Measurements from ENCODE around the gene EDN2.

The EDN2 gene

GRCh38 chr1:41444246-41444645 is 40.2 kb downstream of the EDN2 start:
- in situ Hi-C loops (cut with HindIII; ENCODE audit: low sequenced_read_pairs): loop anchor here (25.0 kb wide), 1 partner anchor 407 kb away; no protein-coding TSS in a partner anchor

- in situ Hi-C loops (cut with HindIII; ENCODE audit: low sequenced_read_pairs): loop anchor here (25.0 kb wide), 1 partner anchor 405 kb away; no protein-coding TSS in a partner anchor
These were observed 41.7 kb downstream of the EDN2 start for GRCh38 chr1:41442697-41443251.

- in situ Hi-C loops (cut with HindIII; ENCODE audit: low sequenced_read_pairs): loop anchor here (25.0 kb wide), 1 partner anchor 403 kb away; no protein-coding TSS in a partner anchor
These were observed 44.0 kb downstream of the EDN2 start for GRCh38 chr1:41440321-41441085.

GRCh38 chr1:41439234-41439633 is 45.2 kb downstream of the EDN2 start:
- in situ Hi-C loops (cut with HindIII; ENCODE audit: low sequenced_read_pairs): loop anchor here (25.0 kb wide), 1 partner anchor 402 kb away; no protein-coding TSS in a partner anchor

GRCh38 chr1:41438711-41439110 is 45.8 kb downstream of the EDN2 start:
- in situ Hi-C loops (cut with HindIII; ENCODE audit: low sequenced_read_pairs): loop anchor here (25.0 kb wide), 1 partner anchor 401 kb away; no protein-coding TSS in a partner anchor

GRCh38 chr1:41437011-41437355 is 47.5 kb downstream of the EDN2 start:
- in situ Hi-C loops (cut with HindIII; ENCODE audit: low sequenced_read_pairs): loop anchor here (25.0 kb wide), 1 partner anchor 400 kb away; no protein-coding TSS in a partner anchor

GRCh38 chr1:41436281-41437010 is 48.0 kb downstream of the EDN2 start:
- in situ Hi-C loops (cut with HindIII; ENCODE audit: low sequenced_read_pairs): loop anchor here (25.0 kb wide), 1 partner anchor 399 kb away; no protein-coding TSS in a partner anchor

GRCh38 chr1:41435570-41436178 is 48.8 kb downstream of the EDN2 start:
- in situ Hi-C loops (cut with HindIII; ENCODE audit: low sequenced_read_pairs): loop anchor here (25.0 kb wide), 1 partner anchor 398 kb away; no protein-coding TSS in a partner anchor

- in situ Hi-C loops (cut with HindIII; ENCODE audit: low sequenced_read_pairs): loop anchor here (25.0 kb wide), 1 partner anchor 398 kb away; no protein-coding TSS in a partner anchor
These were observed 49.6 kb downstream of the EDN2 start for GRCh38 chr1:41434748-41435449.

GRCh38 chr1:41434306-41434705 is 50.2 kb downstream of the EDN2 start:
- in situ Hi-C loops (cut with HindIII; ENCODE audit: low sequenced_read_pairs): loop anchor here (25.0 kb wide), 1 partner anchor 397 kb away; no protein-coding TSS in a partner anchor

- in situ Hi-C loops (cut with HindIII; ENCODE audit: low sequenced_read_pairs): loop anchor here (25.0 kb wide), 1 partner anchor 396 kb away; no protein-coding TSS in a partner anchor
These were observed 51.0 kb downstream of the EDN2 start for GRCh38 chr1:41433501-41433900.

- in situ Hi-C loops (cut with HindIII; ENCODE audit: low sequenced_read_pairs): loop anchor here (25.0 kb wide), 1 partner anchor 395 kb away; no protein-coding TSS in a partner anchor
These were observed 51.8 kb downstream of the EDN2 start for GRCh38 chr1:41432481-41433280.

- in situ Hi-C loops (cut with HindIII; ENCODE audit: low sequenced_read_pairs): loop anchor here (25.0 kb wide), 1 partner anchor 394 kb away; no protein-coding TSS in a partner anchor
These were observed 52.8 kb downstream of the EDN2 start for GRCh38 chr1:41431490-41432350.

GRCh38 chr1:41430582-41430981 is 53.9 kb downstream of the EDN2 start:
- in situ Hi-C loops (cut with HindIII; ENCODE audit: low sequenced_read_pairs): loop anchor here (25.0 kb wide), 1 partner anchor 393 kb away; no protein-coding TSS in a partner anchor

GRCh38 chr1:41430069-41430468 is 54.4 kb downstream of the EDN2 start:
- in situ Hi-C loops (cut with HindIII; ENCODE audit: low sequenced_read_pairs): loop anchor here (25.0 kb wide), 1 partner anchor 393 kb away; no protein-coding TSS in a partner anchor

- in situ Hi-C loops (cut with HindIII; ENCODE audit: low sequenced_read_pairs): loop anchor here (25.0 kb wide), 1 partner anchor 392 kb away; no protein-coding TSS in a partner anchor
These were observed 54.8 kb downstream of the EDN2 start for GRCh38 chr1:41429641-41430035.
